Measurements from ENCODE around the gene UBTD1.
"Not testable (repeated sequence)": the region's sequence is repeated elsewhere in the genome, so short reads cannot be mapped to it uniquely, and the experiment has no call there.

The UBTD1 gene

DNA sequence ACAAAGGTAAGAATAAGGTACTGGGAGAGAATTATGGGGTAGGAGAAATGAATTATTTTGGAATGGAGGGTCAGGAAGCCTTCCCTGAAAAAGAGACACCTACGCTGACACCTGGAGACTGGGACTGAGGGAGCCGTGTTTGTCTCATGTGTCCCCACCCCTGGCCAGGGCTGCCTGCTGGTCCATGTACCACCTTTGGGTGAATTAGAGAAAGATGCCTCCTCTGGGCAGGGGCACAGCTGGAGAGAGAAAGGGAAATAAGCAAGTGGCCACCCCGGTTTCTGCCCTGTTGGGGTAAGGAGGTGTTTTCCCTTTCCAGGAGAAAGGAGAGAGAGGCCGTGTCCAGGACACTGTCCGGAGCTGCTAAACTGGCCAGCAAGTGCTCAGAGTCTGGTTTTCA is 21.8 kb downstream of the UBTD1 start:
- H3K27me3 ChIP-seq, result no peaks in the 10 kb centered on the region
- H3K9me3 ChIP-seq, result no peaks in the 10 kb centered on the region
- TF ChIP-seq Cebpa-rat (IDR thresholded peaks at IDR 0.05), result no peak
- H3K9ac ChIP-seq, result no peak overlapping the region
- peaks cover 42% of the 10 kb centered on the region for H3K4me1 ChIP-seq
- no peak overlapping the region for H3K27ac ChIP-seq
- no peaks in the 10 kb centered on the region for H4K20me1 ChIP-seq
- no peaks in the 10 kb centered on the region for H3K36me3 ChIP-seq
- H3K4me3 ChIP-seq, result no peak overlapping the region
- no peak overlapping the region for H3K4me2 ChIP-seq

DNA sequence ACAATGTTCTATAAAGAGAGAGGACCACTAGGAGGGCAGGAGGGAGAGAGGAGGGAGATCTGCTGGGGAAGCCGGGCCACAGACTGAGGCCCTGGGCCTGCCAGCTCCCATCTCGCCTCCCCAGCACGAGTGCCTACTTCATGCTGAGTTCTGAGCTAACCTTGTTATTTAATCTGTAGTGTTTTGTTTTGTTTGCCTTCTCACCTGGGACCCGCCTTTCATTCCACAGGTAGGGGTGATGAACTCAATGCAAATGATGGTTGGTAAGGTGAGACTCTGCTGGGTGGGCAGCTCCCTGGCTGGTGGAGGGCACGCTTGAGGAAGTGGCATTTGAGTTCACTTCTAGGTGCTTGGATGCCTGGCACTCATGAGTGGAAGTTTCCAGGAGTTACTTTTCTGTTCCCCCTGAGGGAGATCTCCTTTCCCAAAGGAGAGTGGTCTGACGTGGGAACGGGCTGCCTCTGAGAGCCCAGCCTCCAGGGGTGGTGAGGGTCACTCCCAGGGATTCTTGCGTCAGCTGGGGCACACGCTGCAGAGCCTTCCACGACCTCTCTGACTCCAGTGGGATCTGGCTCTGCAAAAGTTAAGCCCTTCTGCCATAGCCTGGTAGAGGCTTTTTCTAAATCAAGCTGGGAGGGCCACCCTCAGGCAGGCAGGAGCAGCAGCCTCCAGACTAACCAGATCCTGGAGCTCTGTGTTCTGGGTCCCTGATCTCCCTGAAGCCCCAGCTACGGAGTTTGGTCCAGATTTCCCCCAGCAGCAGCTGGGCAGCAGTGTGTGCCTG is 22.4 kb downstream of the UBTD1 start:
- Histone ChIP-seq H4K20me1 (no peaks in the 10 kb centered on the region), H3K27ac (no peak overlapping the region), H3K36me3 (no peaks in the 10 kb centered on the region), H3K4me1 (peaks cover 42% of the 10 kb centered on the region), H3K9me3 (no peaks in the 10 kb centered on the region), H3K9ac (no peak overlapping the region), H3K4me2 (no peak overlapping the region), H3K4me3 (no peak overlapping the region), H3K27me3 (no peaks in the 10 kb centered on the region)
- no peak for TF ChIP-seq Cebpa-rat (IDR thresholded peaks at IDR 0.05)

DNA sequence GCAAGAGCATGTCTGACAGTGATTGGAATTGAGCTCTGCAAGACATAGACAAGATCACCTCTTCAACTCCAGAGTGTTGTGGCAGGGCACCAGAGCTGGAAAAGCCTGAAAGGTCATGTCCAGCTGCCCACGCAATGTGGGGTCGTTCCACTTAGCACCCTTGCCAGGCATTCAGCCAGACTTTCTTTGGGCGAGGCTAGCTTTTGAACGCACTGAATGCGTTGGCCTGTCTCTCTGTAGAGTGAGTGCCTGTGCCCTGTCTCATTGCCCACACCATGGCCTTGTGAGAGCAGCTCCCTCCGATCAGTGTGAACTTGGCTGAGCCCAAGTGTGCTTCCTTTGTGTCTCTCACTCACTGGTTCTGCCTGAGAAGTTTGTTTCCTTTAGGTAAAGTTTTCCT is 23.3 kb downstream of the UBTD1 start:
- no peaks in the 10 kb centered on the region for H4K20me1 ChIP-seq
- no peaks in the 10 kb centered on the region for H3K36me3 ChIP-seq
- no peaks in the 10 kb centered on the region for H3K9me3 ChIP-seq
- no peak overlapping the region for H3K4me3 ChIP-seq
- TF ChIP-seq Cebpa-rat (IDR thresholded peaks at IDR 0.05), result no peak
- H3K9ac ChIP-seq, result no peak overlapping the region
- no peak overlapping the region for H3K27ac ChIP-seq
- H3K4me2 ChIP-seq, result peak overlapping the region; percentile 40
- H3K27me3 ChIP-seq, result no peaks in the 10 kb centered on the region
- peaks cover 42% of the 10 kb centered on the region for H3K4me1 ChIP-seq

DNA sequence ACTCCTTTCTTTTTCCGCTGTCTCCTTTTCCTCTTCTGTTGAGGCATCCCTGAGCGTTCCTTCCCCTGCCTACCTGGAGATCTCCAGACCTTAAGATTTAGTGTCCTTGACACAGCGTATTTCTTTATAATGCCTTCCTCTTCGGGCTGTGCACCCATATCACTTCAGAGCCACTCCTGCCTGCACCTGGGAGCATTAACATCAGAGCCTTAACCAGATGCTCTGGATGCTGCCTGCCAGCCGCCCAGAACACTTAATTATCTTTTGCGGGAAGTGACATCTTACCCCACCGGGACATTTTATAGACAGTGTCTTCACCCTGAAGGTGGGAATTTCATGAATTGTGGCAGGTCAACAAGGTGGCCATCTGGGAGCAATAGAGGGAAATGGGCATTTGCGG is 24.2 kb downstream of the UBTD1 start:
- no peaks in the 10 kb centered on the region for H4K20me1 ChIP-seq
- TF ChIP-seq Cebpa-rat (IDR thresholded peaks at IDR 0.05), result no peak
- H3K9ac ChIP-seq, result no peak overlapping the region
- no peaks in the 10 kb centered on the region for H3K27me3 ChIP-seq
- H3K4me3 ChIP-seq, result no peak overlapping the region
- no peak overlapping the region for H3K27ac ChIP-seq
- H3K36me3 ChIP-seq, result no peaks in the 10 kb centered on the region
- no peaks in the 10 kb centered on the region for H3K9me3 ChIP-seq
- H3K4me2 ChIP-seq, result peak overlapping the region; percentile 40
- peaks cover 35% of the 10 kb centered on the region for H3K4me1 ChIP-seq

DNA sequence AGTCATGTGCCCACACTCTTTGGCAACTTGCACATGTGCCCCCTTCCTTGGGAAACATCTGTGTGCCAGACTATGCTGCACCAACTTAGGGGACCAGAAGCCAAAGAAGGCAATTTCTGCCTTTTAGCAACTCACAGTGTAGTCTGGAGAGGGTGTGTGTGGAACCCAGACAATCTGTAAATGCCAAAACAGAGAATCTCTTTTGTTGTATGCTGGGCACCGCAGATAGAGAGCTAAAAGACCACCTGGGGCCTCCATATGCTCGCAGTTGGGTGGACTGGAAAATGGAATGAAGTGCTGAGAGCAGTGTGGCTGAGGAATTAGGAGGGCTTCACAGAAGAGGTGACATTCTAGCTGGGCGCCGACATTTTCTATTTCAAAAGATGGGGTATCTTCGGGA is 26.4 kb downstream of the UBTD1 start:
- no peak for TF ChIP-seq Cebpa-rat (IDR thresholded peaks at IDR 0.05)
- H3K9me3 ChIP-seq, result peaks cover 4% of the 10 kb centered on the region; the same call in 1 of the 2 replicates
- H3K27me3 ChIP-seq, result no peaks in the 10 kb centered on the region
- peaks cover 13% of the 10 kb centered on the region for H3K4me1 ChIP-seq
- H3K27ac ChIP-seq, result no peak overlapping the region
- no peak overlapping the region for H3K9ac ChIP-seq
- no peaks in the 10 kb centered on the region for H4K20me1 ChIP-seq
- no peak overlapping the region for H3K4me2 ChIP-seq
- no peak overlapping the region for H3K4me3 ChIP-seq
- H3K36me3 ChIP-seq, result no peaks in the 10 kb centered on the region

DNA sequence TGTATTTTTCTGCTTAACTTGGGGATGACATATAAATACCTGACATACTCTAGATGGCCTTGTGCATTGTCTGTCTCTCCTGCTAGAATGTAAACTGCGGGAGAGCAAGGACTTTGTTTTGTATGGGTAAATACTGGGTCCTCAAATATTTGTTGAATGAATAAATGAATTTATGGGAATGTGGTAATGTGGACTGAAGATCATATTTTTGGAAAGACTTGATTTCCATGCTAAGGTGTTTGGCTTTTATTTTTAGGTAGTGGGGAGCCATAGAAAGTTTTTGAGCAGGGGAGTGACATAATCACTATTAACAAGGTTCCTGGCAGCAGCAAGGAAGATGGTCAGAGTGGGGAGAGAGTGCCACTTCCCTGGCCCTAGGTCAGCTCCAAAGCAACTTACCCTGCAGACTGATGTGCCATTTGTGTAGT is 27.0 kb downstream of the UBTD1 start:
- no peak overlapping the region for H3K4me3 ChIP-seq
- H3K27ac ChIP-seq, result no peak overlapping the region
- H3K4me1 ChIP-seq, result peaks cover 13% of the 10 kb centered on the region
- no peaks in the 10 kb centered on the region for H4K20me1 ChIP-seq
- H3K36me3 ChIP-seq, result no peaks in the 10 kb centered on the region
- H3K9ac ChIP-seq, result no peak overlapping the region
- no peak overlapping the region for H3K4me2 ChIP-seq
- H3K27me3 ChIP-seq, result no peaks in the 10 kb centered on the region
- TF ChIP-seq Cebpa-rat (IDR thresholded peaks at IDR 0.05), result no peak
- H3K9me3 ChIP-seq, result peaks cover 4% of the 10 kb centered on the region; the same call in 1 of the 2 replicates

DNA sequence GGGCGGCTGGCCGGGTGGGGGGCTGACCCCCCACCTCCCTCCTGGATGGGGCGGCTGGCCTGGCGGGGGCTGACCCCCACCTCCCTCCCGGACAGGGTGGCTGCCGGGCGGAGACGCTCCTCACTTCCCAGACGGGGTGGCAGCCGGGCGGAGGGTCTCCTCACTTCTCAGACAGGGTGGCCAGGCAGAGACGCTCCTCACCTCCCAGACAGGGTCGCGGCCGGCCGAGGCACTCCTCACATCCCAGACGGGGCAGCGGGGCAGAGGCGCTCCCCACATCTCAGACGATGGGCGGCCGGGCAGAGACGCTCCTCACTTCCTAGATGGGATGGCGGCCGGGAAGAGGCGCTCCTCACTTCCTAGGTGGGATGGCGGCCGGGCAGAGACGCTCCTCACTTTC is 30.2 kb downstream of the UBTD1 start:
- not testable (repeated sequence) for H4K20me1 ChIP-seq, H3K4me1 ChIP-seq, H3K4me3 ChIP-seq, H3K27me3 ChIP-seq, H3K9me3 ChIP-seq, H3K4me2 ChIP-seq, H3K36me3 ChIP-seq, H3K27ac ChIP-seq, H3K9ac ChIP-seq

DNA sequence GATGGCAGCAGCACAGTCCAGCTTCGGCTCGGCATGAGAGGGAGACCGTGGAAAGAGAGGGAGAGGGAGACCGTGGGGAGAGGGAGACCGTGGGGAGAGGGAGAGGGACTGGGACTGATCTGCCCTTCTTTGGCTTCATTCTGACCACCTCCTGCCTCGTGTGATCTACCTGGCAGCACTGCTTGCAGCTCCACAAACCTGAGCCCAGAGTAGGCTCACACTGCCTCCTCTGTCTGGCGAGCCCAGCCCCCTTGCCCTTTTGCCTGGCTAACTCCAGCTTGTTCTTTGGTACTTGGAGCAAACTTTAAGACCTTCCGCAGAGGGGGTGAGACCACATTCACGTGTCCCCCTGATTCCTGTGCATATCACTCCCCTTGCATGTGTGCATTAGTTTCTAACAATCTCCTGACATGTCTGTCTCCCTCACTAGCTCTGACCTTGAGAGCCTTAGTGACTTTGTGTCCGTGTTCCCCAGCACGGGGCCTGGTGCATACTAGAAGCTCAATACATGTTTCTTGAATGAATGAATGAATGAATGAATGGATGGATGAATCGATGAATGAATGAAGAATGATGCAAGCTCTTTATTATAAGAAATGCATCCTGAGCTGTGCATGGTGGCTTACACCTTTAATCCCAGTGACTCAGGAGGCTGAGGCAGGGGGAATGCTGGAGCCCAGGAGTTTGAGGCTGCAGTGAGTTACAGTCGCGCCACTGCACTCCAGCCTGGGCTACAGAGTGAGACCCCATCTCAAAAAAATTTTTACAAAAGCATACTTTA is 31.2 kb downstream of the UBTD1 start:
- Histone ChIP-seq H4K20me1 (no peaks in the 10 kb centered on the region), H3K4me2 (no peak overlapping the region), H3K4me3 (no peak overlapping the region), H3K9me3 (peaks cover 4% of the 10 kb centered on the region; the same call in 1 of the 2 replicates), H3K9ac (no peak overlapping the region), H3K27me3 (no peaks in the 10 kb centered on the region), H3K36me3 (no peaks in the 10 kb centered on the region), H3K27ac (no peak overlapping the region), H3K4me1 (no peaks in the 10 kb centered on the region)
- TF ChIP-seq Cebpa-rat (IDR thresholded peaks at IDR 0.05), result no peak

DNA sequence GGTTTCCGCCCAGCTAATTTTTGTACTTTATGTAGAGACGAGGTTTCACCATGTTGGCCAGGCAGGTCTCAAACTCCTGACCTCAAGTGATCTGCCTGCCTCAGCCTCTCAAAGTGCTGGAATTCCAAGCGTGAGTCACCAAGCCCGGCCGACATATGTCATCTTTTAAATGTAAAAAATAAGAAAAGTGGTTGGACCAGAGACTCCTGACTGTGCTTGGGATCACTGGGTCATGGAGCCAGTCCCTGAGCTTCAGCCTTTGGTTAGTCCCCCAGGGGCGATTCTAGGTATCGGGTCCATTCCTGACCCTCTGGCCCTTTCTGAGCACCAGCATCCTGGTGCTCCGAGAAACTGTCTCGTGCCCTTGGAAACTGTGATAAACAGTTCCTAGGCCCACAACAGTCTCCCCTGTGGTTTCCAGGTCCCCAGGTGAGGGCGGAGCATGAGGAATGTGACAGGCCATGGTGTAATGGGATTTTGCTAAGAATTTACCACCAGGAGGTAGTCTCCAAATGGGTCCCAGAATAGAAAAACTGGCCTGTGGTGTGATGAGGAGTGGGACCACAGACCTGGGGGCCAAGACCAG is 32.8 kb downstream of the UBTD1 start:
- Histone ChIP-seq H3K27ac (no peak overlapping the region), H3K4me1 (no peaks in the 10 kb centered on the region), H3K27me3 (no peaks in the 10 kb centered on the region), H3K9me3 (peaks cover 4% of the 10 kb centered on the region; the same call in 1 of the 2 replicates), H3K4me3 (no peak overlapping the region), H3K9ac (no peak overlapping the region), H3K36me3 (no peaks in the 10 kb centered on the region), H3K4me2 (no peak overlapping the region), H4K20me1 (no peaks in the 10 kb centered on the region)
- no peak for TF ChIP-seq Cebpa-rat (IDR thresholded peaks at IDR 0.05)
